ENCODE measurements around the gene SZT2.

The SZT2 gene

GRCh38 chr1:43389326-43390313 lies at the start of gene SZT2, which contains the start of gene MED8:
TSS of gene SZT2 (plus strand) at chr1:43389899. CDS start at chr1:43389969, 70 bp downstream.
TSS of gene MED8 (minus strand) at chr1:43389800. CDS start at chr1:43389764, 36 bp downstream.
- peak; percentile 82 to 88 (median 85) for DNase-seq (ENCODE audit: low read depth in 3 of 3, low spot score in 1 of 3)

GRCh38 chr1:43340559-43340958 lies 49.1 kb upstream of the SZT2 start:
- no peak for DNase-seq (ENCODE audit: low read depth in 3 of 3, low spot score in 1 of 3)

- no peak for DNase-seq (ENCODE audit: low read depth in 3 of 3, low spot score in 1 of 3)
Measured at GRCh38 chr1:43344267-43344850, 45.3 kb upstream of the SZT2 start.

- DNase-seq (ENCODE audit: low read depth in 3 of 3, low spot score in 1 of 3) = no peak
Measured at GRCh38 chr1:43345120-43345519, 44.6 kb upstream of the SZT2 start.

- DNase-seq (ENCODE audit: low read depth in 3 of 3, low spot score in 1 of 3) = no peak
Measured at GRCh38 chr1:43346636-43347035, 43.1 kb upstream of the SZT2 start.

- DNase-seq (ENCODE audit: low read depth in 3 of 3, low spot score in 1 of 3) = no peak
Measured at GRCh38 chr1:43348343-43348808, 41.3 kb upstream of the SZT2 start.

GRCh38 chr1:43348809-43349593 lies 40.7 kb upstream of the SZT2 start:
- peak in 2 of 3 donors; percentile 20 to 23 for DNase-seq (ENCODE audit: low read depth in 3 of 3, low spot score in 1 of 3)

GRCh38 chr1:43349594-43350306 lies 39.9 kb upstream of the SZT2 start:
- DNase-seq (ENCODE audit: low read depth in 3 of 3, low spot score in 1 of 3) = no peak

GRCh38 chr1:43350976-43351375 lies 38.7 kb upstream of the SZT2 start:
- no peak for DNase-seq (ENCODE audit: low read depth in 3 of 3, low spot score in 1 of 3)

- no peak for DNase-seq (ENCODE audit: low read depth in 3 of 3, low spot score in 1 of 3)
Measured at GRCh38 chr1:43351421-43352350, 38.0 kb upstream of the SZT2 start.

- DNase-seq (ENCODE audit: low read depth in 3 of 3, low spot score in 1 of 3) = no peak
Measured at GRCh38 chr1:43352351-43352705, 37.4 kb upstream of the SZT2 start.

- DNase-seq (ENCODE audit: low read depth in 3 of 3, low spot score in 1 of 3) = no peak
Measured at GRCh38 chr1:43352881-43353280, 36.8 kb upstream of the SZT2 start.

- DNase-seq (ENCODE audit: low read depth in 3 of 3, low spot score in 1 of 3) = no peak
Measured at GRCh38 chr1:43354471-43354870, 35.2 kb upstream of the SZT2 start.

GRCh38 chr1:43354936-43355335 lies 34.8 kb upstream of the SZT2 start:
- no peak for DNase-seq (ENCODE audit: low read depth in 3 of 3, low spot score in 1 of 3)

GRCh38 chr1:43357251-43357650 lies 32.4 kb upstream of the SZT2 start:
- no peak for DNase-seq (ENCODE audit: low read depth in 3 of 3, low spot score in 1 of 3)

GRCh38 chr1:43358121-43358745 lies 31.5 kb upstream of the SZT2 start:
- DNase-seq (ENCODE audit: low read depth in 3 of 3, low spot score in 1 of 3) = no peak

- peak; percentile 86 to 97 (median 89) for DNase-seq (ENCODE audit: low read depth in 3 of 3, low spot score in 1 of 3)
Measured at GRCh38 chr1:43358746-43359693, 30.7 kb upstream of the SZT2 start, which contains the start of gene CDC20. TSS of gene CDC20 (plus strand) at chr1:43358981. CDS start at chr1:43359216, 235 bp downstream.

GRCh38 chr1:43359696-43360095 lies 30.0 kb upstream of the SZT2 start:
- no peak for DNase-seq (ENCODE audit: low read depth in 3 of 3, low spot score in 1 of 3)

All from stimulated activated CD4-positive, alpha-beta T cell treated with anti-CD3 and anti-CD28 coated beads, TNF-alpha, amount 100 ng/mL, for 1 hour (primary cell).